GM12873 (cell line): ENCODE data around the gene KIAA1958.

Experiments used
- TF ChIP-seq, protein P1 (sequence below): IDR thresholded peaks from 2 replicates; pipeline ENCODE4 v1.5.1; 2012; ENCODE audit warnings: low read depth, mild to moderate bottlenecking, moderate library complexity, low read length, control low read depth; ENCODE audit not compliant: insufficient read depth; ENCODE audit errors: missing control alignments

KIAA1958 gene

DNA sequence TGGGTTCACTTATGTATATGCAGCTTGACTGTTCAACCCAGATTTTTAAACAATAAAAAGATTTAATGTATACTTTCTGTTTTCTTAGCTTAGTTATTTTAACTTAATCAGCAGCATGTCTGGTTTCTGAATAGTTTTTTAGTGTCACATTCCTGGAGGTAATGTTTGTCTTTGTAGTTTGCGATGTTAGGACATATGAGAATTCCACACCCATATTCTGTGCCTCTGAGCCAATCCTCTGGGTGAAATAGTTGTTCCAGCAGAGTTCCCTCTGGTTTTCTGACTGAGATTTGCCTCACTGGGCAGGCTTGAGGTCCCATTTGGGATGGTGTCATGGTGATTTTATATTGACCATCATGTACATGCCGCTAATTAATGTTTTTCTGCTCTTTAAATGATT lies 182.7 kb downstream of the KIAA1958 start:
- TF ChIP-seq, protein P1, sequence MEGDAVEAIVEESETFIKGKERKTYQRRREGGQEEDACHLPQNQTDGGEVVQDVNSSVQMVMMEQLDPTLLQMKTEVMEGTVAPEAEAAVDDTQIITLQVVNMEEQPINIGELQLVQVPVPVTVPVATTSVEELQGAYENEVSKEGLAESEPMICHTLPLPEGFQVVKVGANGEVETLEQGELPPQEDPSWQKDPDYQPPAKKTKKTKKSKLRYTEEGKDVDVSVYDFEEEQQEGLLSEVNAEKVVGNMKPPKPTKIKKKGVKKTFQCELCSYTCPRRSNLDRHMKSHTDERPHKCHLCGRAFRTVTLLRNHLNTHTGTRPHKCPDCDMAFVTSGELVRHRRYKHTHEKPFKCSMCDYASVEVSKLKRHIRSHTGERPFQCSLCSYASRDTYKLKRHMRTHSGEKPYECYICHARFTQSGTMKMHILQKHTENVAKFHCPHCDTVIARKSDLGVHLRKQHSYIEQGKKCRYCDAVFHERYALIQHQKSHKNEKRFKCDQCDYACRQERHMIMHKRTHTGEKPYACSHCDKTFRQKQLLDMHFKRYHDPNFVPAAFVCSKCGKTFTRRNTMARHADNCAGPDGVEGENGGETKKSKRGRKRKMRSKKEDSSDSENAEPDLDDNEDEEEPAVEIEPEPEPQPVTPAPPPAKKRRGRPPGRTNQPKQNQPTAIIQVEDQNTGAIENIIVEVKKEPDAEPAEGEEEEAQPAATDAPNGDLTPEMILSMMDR: no peak

DNA sequence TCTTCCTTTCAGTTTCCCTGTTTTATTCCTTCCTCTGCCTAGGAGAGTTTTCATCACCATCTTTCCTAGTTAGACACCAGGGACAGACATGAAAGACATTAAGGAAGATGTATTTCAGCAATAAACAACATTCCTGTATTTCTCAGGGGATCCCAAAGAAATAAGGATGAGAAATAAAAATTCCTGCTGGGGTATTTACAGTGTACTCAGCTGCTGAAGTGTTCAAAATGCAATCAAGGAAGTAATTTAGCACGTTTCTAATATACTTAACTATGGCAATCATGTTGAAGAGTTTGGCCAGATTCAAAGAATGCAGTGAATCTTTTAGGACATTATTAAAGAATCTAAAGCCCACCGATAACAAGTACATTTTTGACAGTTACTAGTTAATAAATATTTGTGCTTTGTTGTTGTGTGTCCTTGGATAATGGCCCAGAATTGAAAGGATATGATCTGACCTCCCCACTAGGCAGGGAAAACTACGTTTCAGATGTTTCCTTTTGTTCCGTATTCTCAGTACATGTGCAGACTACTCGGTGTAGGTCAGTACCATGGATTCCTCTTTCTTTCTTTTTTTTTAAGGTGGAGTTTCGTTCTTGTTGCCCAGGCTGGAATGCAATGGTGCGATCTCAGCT lies 184.5 kb downstream of the KIAA1958 start:
- TF ChIP-seq, protein P1: no peak

DNA sequence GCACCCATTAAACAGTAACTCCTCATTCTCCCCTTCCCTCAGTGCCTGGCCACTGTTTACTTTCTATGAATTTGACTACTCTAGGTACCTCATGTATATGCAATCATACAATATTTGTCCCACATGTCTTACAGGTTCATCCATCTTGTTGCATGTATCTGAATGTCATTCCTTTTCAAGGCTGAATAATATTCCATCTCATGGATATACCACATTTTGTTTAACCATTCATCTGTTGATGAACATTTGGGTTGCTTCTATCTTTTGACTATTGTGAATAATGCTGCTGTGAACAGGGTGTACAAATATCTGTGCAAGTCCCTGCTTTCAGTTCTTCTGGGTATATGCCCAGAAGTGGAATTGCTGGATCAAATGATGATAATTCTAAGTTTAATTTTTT lies 190.4 kb downstream of the KIAA1958 start:
- TF ChIP-seq, protein P1: no peak

DNA sequence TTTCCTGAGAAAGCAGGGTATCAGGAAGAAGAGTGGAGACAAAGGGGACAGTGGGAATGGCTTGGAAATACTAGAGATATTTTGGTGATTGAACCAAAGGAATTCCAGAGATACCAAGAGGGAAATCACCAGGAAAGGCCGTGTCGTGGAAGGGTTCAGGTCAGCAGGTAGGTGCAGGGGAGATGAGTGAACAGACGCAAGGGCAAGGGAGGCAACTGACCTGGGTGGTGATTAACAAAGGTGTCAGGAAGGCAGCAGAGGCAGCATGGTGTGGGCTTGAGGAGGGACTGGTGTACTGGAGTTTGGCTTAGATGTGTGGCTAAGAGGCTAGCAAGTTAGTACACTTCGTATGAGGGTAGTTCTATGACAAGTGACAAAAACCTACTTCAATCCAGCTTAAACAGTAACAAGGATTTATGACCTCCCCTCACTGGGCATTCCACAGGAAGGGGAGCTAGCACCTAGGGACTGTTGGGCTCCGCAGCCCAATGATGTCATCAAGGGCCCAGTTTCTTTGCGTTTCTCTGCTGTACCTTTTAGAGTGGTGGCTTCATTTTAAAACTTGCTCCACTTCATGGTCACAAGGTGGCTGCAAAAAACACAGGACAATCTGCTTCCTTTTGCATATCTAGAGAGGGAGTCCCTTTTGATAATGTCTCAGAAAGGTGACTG lies 194.2 kb downstream of the KIAA1958 start:
- TF ChIP-seq, protein P1: no peak

DNA sequence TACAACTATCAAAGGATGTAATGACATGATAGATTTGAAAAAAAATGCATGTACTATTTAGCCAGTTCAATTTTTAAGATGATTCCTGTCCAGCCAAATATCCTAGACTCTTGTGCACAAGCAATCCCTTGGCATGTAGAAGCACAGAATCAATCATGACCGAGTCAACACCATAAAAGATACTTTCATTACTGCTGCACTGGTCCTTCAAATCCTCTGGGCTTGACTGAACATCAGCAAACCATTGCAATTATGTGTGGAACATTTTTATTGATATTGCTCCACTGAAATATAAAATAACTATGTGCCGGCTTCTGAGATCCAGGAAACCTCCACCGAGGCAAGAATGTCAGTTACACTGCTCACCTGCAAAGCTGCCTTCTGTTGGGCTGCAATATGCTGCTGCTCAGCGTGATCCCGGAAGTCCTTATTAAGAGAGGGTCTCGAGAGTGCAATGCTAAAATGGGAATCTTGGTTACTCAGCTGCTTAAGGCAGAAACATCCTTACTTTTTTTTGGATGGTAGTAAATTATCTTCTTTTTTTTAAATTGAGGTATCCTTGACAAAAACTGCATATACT lies 202.6 kb downstream of the KIAA1958 start:
- TF ChIP-seq, protein P1: no peak

DNA sequence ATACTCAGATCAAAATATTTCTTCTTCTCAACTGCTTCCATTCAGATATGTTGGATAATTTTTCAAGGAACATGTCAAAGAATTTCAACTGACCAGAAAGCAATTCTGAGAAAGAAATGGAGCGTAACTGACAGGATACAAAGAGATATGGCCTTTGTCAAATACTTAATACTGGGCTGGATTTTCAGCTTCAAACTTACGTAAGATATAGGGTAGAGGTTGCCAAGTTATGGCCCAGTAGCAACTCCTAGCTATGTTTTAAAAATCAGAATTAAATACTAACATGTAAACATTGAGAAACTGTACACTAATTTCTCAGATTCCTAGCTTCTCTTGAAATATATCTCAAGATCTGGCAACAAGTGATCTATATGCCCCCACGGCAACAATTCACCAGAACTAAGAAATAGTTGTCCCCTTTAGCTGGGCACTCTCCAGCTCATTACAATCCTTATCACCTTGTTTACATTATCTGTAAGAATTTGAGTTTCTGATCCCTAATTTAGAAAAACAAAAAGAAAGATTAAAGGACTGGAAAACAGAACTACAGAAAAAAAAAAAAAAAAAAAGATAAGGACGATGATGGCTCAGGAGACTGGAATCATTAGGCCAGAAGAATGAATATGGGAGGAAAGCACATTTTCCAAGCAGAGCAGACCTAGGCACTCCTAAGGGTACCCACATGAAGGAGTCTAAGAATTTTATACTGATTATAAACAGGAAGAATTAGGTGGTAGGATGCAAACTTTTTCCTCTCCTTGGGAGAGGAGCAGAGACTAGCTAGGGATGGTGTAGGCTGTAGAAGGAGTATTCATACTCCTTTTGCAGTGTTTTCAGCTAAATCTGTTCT lies 208.3 kb downstream of the KIAA1958 start:
- TF ChIP-seq, protein P1: no peak

DNA sequence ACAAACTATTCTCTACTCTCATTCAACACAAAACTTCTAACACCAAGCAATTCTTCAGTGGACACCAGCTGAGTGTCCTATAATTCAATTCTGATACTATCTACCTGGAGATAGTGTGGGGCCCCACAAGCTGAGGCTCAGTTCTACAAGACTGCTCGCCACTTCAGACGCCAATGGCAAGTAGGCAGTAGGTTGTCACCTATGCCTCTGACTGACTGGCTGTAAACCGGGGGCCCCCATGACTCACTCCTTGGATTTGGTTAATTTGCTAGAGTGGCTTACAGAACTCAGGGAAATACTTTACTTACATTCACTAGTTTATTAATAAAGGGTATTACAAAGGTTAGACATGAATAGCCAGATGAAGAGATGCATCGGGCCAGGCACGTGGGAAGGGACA lies 209.8 kb downstream of the KIAA1958 start:
- TF ChIP-seq, protein P1: no peak
